Epithelial cell of esophagus (primary cell): ENCODE data around the gene BBIP1.

Experiments used
- DNase-seq: peaks from one replicate; pipeline ENCODE4 v3.0.0; 2010; ENCODE audit warnings: low read depth
- H3K4me3 ChIP-seq: 2 replicates; pipeline ENCODE4 v1.5.1; 2011; ENCODE audit warnings: mild to moderate bottlenecking, low read length, control low read depth
- TF ChIP-seq, protein P1 (sequence below): IDR thresholded peaks from 2 replicates; pipeline ENCODE4 v1.5.1; 2011; ENCODE audit warnings: low read depth, mild to moderate bottlenecking, low read length, control low read depth, inconsistent platforms; ENCODE audit not compliant: insufficient read depth; ENCODE audit errors: missing control alignments

BBIP1 gene

DNA sequence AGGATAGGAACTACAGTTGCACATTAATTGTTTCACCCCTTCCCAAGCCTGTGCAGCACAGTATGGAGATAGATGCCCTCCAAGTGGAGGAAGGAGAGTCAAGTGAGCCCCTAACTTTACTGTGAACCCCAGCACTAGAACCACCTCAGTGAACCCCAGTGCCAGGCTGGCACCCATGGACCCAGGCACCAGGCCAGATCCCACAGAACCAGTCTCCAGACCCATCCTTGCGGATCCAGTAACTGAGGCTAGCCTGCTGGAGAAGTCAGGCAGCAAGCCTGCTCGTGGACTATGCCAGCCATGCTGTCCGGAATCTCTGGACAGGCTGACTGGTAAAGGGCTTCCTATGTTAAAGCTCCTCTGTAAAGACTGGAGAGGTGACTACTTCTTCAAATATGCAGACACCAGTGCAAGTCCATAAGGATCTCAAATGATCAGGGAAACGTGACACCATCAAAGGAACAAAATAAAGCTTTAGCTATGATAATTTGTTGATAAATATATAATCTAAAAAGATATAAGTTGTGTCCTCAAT lies 28.1 kb upstream of the BBIP1 start:
- no peak overlapping the region for H3K4me3 ChIP-seq
- TF ChIP-seq, protein P1, sequence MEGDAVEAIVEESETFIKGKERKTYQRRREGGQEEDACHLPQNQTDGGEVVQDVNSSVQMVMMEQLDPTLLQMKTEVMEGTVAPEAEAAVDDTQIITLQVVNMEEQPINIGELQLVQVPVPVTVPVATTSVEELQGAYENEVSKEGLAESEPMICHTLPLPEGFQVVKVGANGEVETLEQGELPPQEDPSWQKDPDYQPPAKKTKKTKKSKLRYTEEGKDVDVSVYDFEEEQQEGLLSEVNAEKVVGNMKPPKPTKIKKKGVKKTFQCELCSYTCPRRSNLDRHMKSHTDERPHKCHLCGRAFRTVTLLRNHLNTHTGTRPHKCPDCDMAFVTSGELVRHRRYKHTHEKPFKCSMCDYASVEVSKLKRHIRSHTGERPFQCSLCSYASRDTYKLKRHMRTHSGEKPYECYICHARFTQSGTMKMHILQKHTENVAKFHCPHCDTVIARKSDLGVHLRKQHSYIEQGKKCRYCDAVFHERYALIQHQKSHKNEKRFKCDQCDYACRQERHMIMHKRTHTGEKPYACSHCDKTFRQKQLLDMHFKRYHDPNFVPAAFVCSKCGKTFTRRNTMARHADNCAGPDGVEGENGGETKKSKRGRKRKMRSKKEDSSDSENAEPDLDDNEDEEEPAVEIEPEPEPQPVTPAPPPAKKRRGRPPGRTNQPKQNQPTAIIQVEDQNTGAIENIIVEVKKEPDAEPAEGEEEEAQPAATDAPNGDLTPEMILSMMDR: no peak
- DNase-seq: peak; percentile 27

DNA sequence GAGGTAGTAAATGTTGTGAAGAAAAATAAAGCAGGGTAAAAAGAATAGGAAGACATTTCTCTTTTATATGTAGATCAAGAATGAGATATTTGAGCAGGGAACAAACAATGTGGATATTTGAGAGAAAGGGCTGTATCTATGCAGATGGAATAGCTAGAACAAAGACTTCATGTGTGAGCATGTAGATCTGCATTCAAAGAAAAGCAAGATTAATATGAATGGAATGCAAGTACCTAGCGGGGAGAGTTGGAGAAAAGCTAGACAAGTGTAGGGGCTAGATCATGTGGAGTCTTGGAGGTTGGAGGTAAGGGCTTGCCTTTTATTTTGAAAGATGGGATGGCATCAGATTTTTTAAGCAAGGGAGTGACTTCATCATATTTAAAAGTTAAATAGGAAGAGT lies 27.5 kb upstream of the BBIP1 start:
- no peak overlapping the region for H3K4me3 ChIP-seq
- TF ChIP-seq, protein P1: no peak
- peak; percentile 53 for DNase-seq

DNA sequence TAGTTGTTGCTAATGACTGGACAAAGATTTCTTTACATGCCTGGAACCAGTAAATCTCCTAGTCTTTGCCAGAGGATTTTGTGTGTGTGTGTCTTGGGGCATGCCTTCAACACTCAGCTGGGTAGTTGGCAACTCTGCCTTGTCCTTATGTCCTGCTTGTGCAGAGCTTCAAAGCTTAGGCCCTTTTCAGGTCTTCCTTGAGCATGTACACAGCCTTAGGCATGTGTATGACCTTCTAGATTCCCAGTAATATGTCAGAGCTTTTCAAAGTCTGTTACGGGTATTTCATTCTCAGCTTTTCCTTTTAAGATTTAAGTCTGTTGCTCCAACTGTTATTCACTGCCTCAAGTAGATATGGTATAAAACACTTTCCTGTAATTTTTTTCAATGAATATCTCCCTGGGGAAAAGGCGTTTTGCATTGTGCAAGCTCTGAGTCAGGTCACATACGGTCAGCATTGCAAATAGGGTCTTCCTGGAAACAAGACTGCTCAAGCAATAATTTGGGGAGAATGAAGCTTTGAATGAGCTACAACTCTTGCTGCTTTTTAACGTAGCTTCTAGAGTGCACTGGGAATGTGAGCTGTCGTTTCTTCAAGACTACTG lies 25.9 kb upstream of the BBIP1 start:
- TF ChIP-seq, protein P1: no peak
- no peak overlapping the region for H3K4me3 ChIP-seq
- DNase-seq: peak; percentile 29

DNA sequence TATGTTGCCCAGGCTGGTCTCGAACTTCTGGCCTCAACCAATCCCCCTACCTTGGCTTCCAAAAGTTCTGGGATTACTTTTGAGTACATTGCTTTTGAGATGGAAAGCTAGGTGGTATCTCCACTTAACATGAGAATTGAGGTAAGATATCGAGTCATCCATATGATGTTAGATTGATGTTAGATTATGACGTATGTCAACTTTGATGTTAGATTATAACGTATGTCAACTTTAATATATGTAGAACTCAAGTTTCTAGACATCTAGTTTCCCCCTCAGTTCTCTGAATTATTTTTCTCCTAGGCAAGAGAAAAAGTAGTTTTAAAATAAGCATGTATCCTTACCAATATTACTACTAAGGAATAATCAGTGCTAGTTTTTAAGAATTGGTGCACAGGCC lies 20.4 kb upstream of the BBIP1 start:
- DNase-seq: no peak
- TF ChIP-seq, protein P1: no peak
- no peak overlapping the region for H3K4me3 ChIP-seq

- H3K4me3 ChIP-seq: no peak overlapping the region
- TF ChIP-seq, protein P1: no peak
- no peak for DNase-seq
Observed at GRCh38 chr10:110936757-110937156, 17.8 kb upstream of the BBIP1 start.

- TF ChIP-seq, protein P1: no peak
- peak; percentile 43 for DNase-seq
- H3K4me3 ChIP-seq: no peak overlapping the region
Observed at GRCh38 chr10:110932505-110933180, 13.7 kb upstream of the BBIP1 start.
